COR-L47 (cell line): ENCODE data around the gene HTT.
"Not testable (repeated sequence)": the region's sequence is repeated elsewhere in the genome, so short reads cannot be mapped to it uniquely, and the experiment has no call there.

ENCODE experiments used
- DNase-seq: peaks from one replicate; lab custom pipeline; 2025; lab: John Stamatoyannopoulos, UW

The HTT gene

GRCh38 chr4:3046162-3046561 is 28.3 kb upstream of the HTT start:
- no peak for DNase-seq

GRCh38 chr4:3046623-3047022 is 27.9 kb upstream of the HTT start:
- no peak for DNase-seq

DNA sequence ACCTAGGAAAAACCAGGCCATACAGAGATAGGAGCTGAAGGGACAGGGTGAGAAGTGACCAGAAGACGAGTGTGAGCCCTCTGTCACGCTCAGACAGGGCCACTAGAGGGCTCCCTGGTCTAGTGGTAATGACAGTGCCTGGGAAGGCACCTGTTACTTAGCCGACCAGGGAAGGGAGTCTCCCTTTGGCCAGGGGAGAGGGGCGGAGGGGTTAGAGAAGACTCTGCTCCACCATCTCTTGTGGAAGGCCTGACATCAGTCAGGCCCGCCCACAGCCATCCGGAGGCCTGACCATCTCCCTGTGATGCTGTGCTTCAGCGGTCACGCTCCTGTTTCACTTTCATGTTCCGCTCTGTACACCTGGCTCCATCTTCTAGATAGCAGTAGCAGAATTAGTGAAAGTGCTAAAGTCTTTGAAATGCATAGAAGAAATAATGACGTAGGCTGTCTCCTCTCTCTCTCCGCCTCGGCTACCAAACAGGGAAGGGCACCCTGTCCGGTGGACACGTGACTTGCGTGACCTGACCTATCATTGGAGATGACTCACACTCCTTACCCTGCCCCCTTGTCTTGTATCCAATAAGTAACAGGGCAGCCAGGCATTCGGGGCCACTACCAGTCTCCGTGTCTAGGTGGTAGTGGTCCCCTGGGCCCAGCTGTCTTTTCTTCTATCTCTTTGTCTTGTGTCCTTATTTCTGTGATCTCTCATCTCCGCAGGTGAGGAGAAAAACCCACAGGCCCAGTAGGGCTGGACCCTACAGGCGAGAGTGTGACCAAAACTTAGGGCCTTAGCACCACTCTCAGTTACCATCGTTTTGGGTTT is 26.8 kb upstream of the HTT start:
- peak; percentile 62 for DNase-seq

GRCh38 chr4:3051141-3051897 is 23.2 kb upstream of the HTT start:
- not testable (repeated sequence) for DNase-seq

- no peak for DNase-seq
Observed at GRCh38 chr4:3054169-3054759, 20.2 kb upstream of the HTT start.

DNA sequence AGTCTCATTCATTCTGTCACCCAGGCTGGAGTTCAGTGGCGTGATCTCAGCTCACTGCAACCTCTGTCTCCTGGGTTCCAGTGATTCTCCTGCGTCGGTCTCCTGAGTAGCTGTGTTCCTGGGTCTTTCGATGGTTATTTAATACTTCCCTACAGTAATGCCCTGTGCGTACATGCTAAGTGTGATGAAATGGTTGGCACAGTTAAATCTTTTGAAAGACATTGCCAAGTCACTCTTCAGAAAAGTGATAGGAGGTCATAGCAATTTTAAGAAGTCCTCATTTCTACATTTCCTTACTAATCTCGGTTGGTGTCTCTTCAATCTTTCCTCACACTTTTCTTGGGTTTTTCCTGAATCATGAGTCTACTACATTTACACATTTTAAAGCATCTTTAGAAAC is 14.5 kb upstream of the HTT start:
- no peak for DNase-seq

DNA sequence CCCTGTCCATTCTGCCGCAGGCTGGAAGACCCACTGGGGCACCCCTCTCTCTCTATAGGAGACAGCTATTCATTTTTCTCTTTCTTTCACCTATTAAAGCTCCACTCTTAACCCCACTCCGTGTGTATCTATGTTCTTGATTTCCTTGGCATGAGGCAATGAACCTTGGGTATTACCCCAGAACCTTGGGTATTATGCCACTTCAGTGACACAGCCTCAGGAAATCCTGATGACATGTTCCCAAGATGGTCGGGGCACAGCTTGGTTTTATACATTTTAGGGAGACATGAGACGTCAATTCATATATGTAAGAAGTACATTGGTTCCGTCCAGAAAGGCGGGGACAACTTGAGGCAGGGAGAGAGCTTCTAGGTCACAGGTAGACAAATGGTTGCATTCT is 13.5 kb upstream of the HTT start:
- no peak for DNase-seq

GRCh38 chr4:3062471-3062870 is 12.0 kb upstream of the HTT start:
- DNase-seq: no peak

- no peak for DNase-seq
Observed at GRCh38 chr4:3065551-3065950, 8.9 kb upstream of the HTT start.

DNA sequence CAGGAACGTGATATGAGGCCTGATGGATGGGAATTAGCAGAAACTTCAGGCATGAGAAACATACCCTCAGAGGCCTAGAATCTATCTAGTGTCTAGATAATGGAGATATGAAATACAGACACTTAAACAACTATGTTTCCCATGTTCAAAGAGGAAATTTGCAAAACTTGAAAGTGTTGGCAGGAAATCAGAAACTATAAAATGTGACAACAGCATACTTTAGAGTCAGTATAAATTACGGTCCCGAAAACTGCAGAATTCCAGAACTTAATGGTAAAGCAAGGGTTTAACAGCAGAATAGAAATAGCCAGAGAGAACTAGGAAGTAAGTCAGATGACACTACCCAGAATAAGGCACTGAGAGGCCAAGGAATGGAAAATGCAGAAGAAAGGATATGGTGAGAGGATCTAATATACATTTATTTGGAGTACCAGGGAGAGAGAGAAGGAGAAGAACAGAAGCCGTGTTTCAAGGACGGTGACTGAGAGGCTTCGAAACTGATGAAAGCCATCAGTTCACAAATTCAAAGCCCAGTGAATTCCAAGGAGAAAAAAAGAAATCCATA is 7.6 kb upstream of the HTT start:
- DNase-seq: no peak

GRCh38 chr4:3067473-3068001 is 6.9 kb upstream of the HTT start:
- DNase-seq: no peak

GRCh38 chr4:3069661-3070199 is 4.8 kb upstream of the HTT start:
- DNase-seq: no peak

GRCh38 chr4:3070709-3071500 is 3.6 kb upstream of the HTT start:
- DNase-seq: no peak

DNA sequence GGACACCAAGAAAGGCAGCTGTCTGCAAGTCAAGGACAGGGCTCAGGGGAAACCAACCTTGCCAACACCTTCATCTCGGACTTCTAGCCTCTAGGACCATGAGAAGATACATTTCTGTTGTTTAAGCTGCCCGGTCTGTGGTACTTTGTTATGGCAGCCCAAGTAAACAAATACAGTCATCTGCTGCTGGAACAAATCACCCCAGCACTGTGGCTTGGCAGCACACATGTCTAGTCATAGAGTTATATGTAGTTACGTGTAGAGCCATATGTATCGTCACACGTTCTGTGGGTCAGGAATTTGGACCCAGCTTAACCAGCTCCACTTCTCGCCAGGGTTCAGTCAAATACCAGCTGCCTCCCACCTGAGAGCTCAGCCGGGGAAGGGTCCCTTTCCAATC is 2.7 kb upstream of the HTT start:
- no peak for DNase-seq

DNA sequence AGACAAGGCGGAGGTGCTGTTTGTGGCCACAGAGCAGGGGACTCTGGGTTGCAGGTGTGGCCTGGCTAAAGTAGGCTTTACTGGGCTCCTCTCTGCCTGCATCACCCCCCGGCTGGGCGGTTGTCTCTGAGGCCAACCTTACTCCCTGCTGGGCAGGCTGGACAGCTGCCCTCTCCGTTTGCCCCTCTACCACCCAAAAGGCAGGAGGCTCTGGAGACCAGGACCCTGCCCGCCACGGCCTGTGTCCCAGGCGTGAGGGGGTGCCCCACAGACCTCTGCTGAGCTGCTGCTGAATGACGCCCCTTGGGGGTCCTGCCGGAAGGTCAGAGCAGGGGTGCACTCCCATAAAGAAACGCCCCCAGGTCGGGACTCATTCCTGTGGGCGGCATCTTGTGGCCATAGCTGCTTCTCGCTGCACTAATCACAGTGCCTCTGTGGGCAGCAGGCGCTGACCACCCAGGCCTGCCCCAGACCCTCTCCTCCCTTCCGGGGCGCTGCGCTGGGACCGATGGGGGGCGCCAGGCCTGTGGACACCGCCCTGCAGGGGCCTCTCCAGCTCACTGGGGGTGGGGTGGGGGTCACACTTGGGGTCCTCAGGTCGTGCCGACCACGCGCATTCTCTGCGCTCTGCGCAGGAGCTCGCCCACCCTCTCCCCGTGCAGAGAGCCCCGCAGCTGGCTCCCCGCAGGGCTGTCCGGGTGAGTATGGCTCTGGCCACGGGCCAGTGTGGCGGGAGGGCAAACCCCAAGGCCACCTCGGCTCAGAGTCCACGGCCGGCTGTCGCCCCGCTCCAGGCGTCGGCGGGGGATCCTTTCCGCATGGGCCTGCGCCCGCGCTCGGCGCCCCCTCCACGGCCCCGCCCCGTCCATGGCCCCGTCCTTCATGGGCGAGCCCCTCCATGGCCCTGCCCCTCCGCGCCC is 1.1 kb upstream of the HTT start:
- no peak for DNase-seq

DNA sequence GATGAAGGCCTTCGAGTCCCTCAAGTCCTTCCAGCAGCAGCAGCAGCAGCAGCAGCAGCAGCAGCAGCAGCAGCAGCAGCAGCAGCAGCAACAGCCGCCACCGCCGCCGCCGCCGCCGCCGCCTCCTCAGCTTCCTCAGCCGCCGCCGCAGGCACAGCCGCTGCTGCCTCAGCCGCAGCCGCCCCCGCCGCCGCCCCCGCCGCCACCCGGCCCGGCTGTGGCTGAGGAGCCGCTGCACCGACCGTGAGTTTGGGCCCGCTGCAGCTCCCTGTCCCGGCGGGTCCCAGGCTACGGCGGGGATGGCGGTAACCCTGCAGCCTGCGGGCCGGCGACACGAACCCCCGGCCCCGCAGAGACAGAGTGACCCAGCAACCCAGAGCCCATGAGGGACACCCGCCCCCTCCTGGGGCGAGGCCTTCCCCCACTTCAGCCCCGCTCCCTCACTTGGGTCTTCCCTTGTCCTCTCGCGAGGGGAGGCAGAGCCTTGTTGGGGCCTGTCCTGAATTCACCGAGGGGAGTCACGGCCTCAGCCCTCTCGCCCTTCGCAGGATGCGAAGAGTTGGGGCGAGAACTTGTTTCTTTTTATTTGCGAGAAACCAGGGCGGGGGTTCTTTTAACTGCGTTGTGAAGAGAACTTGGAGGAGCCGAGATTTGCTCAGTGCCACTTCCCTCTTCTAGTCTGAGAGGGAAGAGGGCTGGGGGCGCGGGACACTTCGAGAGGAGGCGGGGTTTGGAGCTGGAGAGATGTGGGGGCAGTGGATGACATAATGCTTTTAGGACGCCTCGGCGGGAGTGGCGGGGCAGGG is 568 bp downstream of the HTT start:
- peak; percentile 30 for DNase-seq

DNA sequence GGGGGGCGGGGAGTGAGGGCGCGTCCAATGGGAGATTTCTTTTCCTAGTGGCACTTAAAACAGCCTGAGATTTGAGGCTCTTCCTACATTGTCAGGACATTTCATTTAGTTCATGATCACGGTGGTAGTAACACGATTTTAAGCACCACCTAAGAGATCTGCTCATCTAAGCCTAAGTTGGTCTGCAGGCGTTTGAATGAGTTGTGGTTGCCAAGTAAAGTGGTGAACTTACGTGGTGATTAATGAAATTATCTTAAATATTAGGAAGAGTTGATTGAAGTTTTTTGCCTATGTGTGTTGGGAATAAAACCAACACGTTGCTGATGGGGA is 1.1 kb downstream of the HTT start:
- no peak for DNase-seq

- no peak for DNase-seq
Observed at GRCh38 chr4:3077796-3078195, 3.3 kb downstream of the HTT start.

GRCh38 chr4:3079694-3080123 is 5.2 kb downstream of the HTT start:
- DNase-seq: no peak
